ENCODE measurements around the gene SNAPC2.

SNAPC2 gene

GRCh38 chr19:7907544-7907943, 12.6 kb upstream of the SNAPC2 start:
- TF ChIP-seq REST (IDR thresholded peaks at IDR 0.05; ENCODE audit: insufficient replicate concordance, low read depth) (no peak), POLR2AphosphoS5 (IDR thresholded peaks at IDR 0.05; ENCODE audit: low read depth) (no peak), SPI1 (IDR thresholded peaks at IDR 0.05; ENCODE audit: borderline replicate concordance, low read depth) (no peak), CTCF (IDR thresholded peaks at IDR 0.05; ENCODE audit: insufficient read depth, low read length) (no peak), GABPA (IDR thresholded peaks at IDR 0.05; ENCODE audit: low read depth) (no peak)
- Histone ChIP-seq H3K4me3 (replicated peaks; ENCODE audit: insufficient read depth, low read length) (no peak overlapping the region), H3K27ac (replicated peaks) (no peak overlapping the region), H3K27me3 (ENCODE audit: insufficient read depth, poor library complexity, severe bottlenecking) (no peaks in the 10 kb centered on the region)
- DNase-seq (ENCODE audit: low read depth in 1 of 2, low spot score in 1 of 2): no peak

GRCh38 chr19:7908078-7908699, 11.9 kb upstream of the SNAPC2 start:
- no peak for DNase-seq (ENCODE audit: low read depth in 1 of 2, low spot score in 1 of 2)
- TF ChIP-seq SPI1 (IDR thresholded peaks at IDR 0.05; ENCODE audit: borderline replicate concordance, low read depth) (no peak), REST (IDR thresholded peaks at IDR 0.05; ENCODE audit: insufficient replicate concordance, low read depth) (no peak), GABPA (IDR thresholded peaks at IDR 0.05; ENCODE audit: low read depth) (no peak), POLR2AphosphoS5 (IDR thresholded peaks at IDR 0.05; ENCODE audit: low read depth) (0 out of 2 replicates have a peak, but pooled peaks have one; percentile 28), CTCF (IDR thresholded peaks at IDR 0.05; ENCODE audit: insufficient read depth, low read length) (no peak)
- Histone ChIP-seq H3K27me3 (ENCODE audit: insufficient read depth, poor library complexity, severe bottlenecking) (no peaks in the 10 kb centered on the region), H3K4me3 (replicated peaks; ENCODE audit: insufficient read depth, low read length) (no peak overlapping the region), H3K27ac (replicated peaks) (no peak overlapping the region)

- TF ChIP-seq POLR2AphosphoS5 (IDR thresholded peaks at IDR 0.05; ENCODE audit: low read depth) (0 out of 2 replicates have a peak, but pooled peaks have one; percentile 15), REST (IDR thresholded peaks at IDR 0.05; ENCODE audit: insufficient replicate concordance, low read depth) (no peak), GABPA (IDR thresholded peaks at IDR 0.05; ENCODE audit: low read depth) (no peak)
- DNase-seq (ENCODE audit: low read depth in 1 of 2, low spot score in 1 of 2): no peak
- no peak overlapping the region for H3K27ac ChIP-seq (replicated peaks)
- H3K27me3 ChIP-seq (ENCODE audit: insufficient read depth, poor library complexity, severe bottlenecking): no peaks in the 10 kb centered on the region
- no peak overlapping the region for H3K4me3 ChIP-seq (replicated peaks; ENCODE audit: insufficient read depth, low read length)
Observed at GRCh38 chr19:7908742-7909461, 11.2 kb upstream of the SNAPC2 start.

Measured in HL-60 (cell line).